OCI-LY7 (cell line): ENCODE results near the gene FAM9C. TPM values are rescaled to one million over a fixed set of nuclear protein-coding genes. Genes with fewer than 3 reads are reported as not detected.

ENCODE experiments used
- BruUV-seq: library from RNA; stranded (reverse); fragments of 400-500 nt; replicated peaks from 2 replicates; lab custom pipeline; 2021; lab: Mats Ljungman, UMichigan
- CTCF ChIA-PET: fragments of 300-600 bp; sonication (Branson Sonifier 250); formaldehyde crosslinking; loops from one replicate; lab custom pipeline; 2022; ENCODE audit warnings: antibody characterized with exemption; ENCODE audit not compliant: unreplicated experiment; lab: Charles Lee
- POLR2A ChIA-PET: fragments of 300-600 bp; sonication (Branson Sonifier 250); formaldehyde crosslinking; loops from one replicate; lab custom pipeline; 2022; ENCODE audit warnings: antibody characterized with exemption; lab: Charles Lee
- DNase-seq: peaks from one replicate; pipeline ENCODE4 v3.0.0-alpha.2; 2015; ENCODE audit warnings: low spot score
- H2AFZ ChIP-seq: fragments of 200-600 bp; sonication (generic), shearing (Covaris generic); 2 replicates; pipeline ENCODE4 v1.6.1; 2014; ENCODE audit warnings: mild to moderate bottlenecking, antibody characterized with exemption, low read length, moderate library complexity
- H3K27ac ChIP-seq: fragments of 200-600 bp; sonication (generic); 2 replicates; pipeline ENCODE4 v1.5.1; 2014; ENCODE audit warnings: mixed run types, low read depth, mild to moderate bottlenecking, moderate library complexity, low read length, inconsistent platforms; ENCODE audit not compliant: poor library complexity, severe bottlenecking
- H3K36me3 ChIP-seq: fragments of 200-600 bp; sonication (generic); 2 replicates; pipeline ENCODE4 v1.6.1; 2014; ENCODE audit warnings: mild to moderate bottlenecking, antibody characterized with exemption, low read length, moderate library complexity, mixed read lengths; ENCODE audit not compliant: insufficient read depth
- H3K4me1 ChIP-seq: fragments of 200-600 bp; sonication (generic); 2 replicates; pipeline ENCODE4 v1.5.1; 2014; ENCODE audit warnings: mild to moderate bottlenecking, low read length; ENCODE audit not compliant: insufficient read depth, poor library complexity, severe bottlenecking
- H3K4me2 ChIP-seq: fragments of 200-600 bp; sonication (generic); 2 replicates; pipeline ENCODE4 v1.6.1; 2014; ENCODE audit warnings: mild to moderate bottlenecking, low read length
- H3K4me3 ChIP-seq: fragments of 200-600 bp; sonication (generic); 2 replicates; pipeline ENCODE4 v1.5.1; 2014; ENCODE audit warnings: mild to moderate bottlenecking, low read depth, low read length; ENCODE audit not compliant: poor library complexity, severe bottlenecking
- H3K79me2 ChIP-seq: fragments of 200-600 bp; sonication (generic); 2 replicates; pipeline ENCODE4 v1.6.1; 2016; ENCODE audit warnings: low read depth, mild to moderate bottlenecking, low read length, moderate library complexity, mixed read lengths; ENCODE audit not compliant: insufficient read depth
- H3K9me2 ChIP-seq: fragments of 200-600 bp; sonication (generic); 2 replicates; pipeline ENCODE4 v1.6.1; 2016; ENCODE audit warnings: mild to moderate bottlenecking, low read length, mixed read lengths; ENCODE audit not compliant: insufficient read depth
- H3K9me3 ChIP-seq: fragments of 200-600 bp; sonication (generic); 2 replicates; pipeline ENCODE4 v1.6.1; 2014; ENCODE audit warnings: mild to moderate bottlenecking, mixed run types, low read length, mixed read lengths
- H4K20me1 ChIP-seq: fragments of 200-600 bp; sonication (generic); 2 replicates; pipeline ENCODE4 v1.6.1; 2014; ENCODE audit warnings: mild to moderate bottlenecking, antibody characterized with exemption, low read length, moderate library complexity, mixed read lengths; ENCODE audit not compliant: insufficient read depth
- EZH2phosphoT487 ChIP-seq: fragments of 200-600 bp; sonication (generic); IDR thresholded peaks from 2 replicates; pipeline ENCODE4 v1.6.1; 2018; ENCODE audit warnings: low read depth, borderline replicate concordance, mild to moderate bottlenecking, mixed run types, antibody characterized with exemption, low read length, moderate library complexity, mixed read lengths
- intact Hi-C: fragments of 100-400 bp; cut with micrococcal nuclease; formaldehyde crosslinking; loops from one replicate; pipeline ENCODE4 v1.10.0; 2022; ENCODE audit not compliant: unreplicated experiment
- total RNA-seq, 2 experiments: library from RNA; depleted of rRNA in 1 of 2; stranded (reverse); fragments of >200 nt in 1 of 2; shearing (Covaris generic) in 1 of 2; gene quantifications; 2 replicates each; pipeline ENCODE4 v1.2.3, GENCODE V29; 2014 to 2022
- TF ChIP-seq, protein P1 (sequence below): fragments of 200-600 bp; sonication (generic); conservative IDR thresholded peaks from 2 replicates; pipeline ENCODE4 v1.5.1; 2014; ENCODE audit warnings: mild to moderate bottlenecking, antibody characterized with exemption, low read length, moderate library complexity, mixed read lengths

FAM9C gene
- total RNA-seq, 2 experiments from 2014 or later = not detected

DNA sequence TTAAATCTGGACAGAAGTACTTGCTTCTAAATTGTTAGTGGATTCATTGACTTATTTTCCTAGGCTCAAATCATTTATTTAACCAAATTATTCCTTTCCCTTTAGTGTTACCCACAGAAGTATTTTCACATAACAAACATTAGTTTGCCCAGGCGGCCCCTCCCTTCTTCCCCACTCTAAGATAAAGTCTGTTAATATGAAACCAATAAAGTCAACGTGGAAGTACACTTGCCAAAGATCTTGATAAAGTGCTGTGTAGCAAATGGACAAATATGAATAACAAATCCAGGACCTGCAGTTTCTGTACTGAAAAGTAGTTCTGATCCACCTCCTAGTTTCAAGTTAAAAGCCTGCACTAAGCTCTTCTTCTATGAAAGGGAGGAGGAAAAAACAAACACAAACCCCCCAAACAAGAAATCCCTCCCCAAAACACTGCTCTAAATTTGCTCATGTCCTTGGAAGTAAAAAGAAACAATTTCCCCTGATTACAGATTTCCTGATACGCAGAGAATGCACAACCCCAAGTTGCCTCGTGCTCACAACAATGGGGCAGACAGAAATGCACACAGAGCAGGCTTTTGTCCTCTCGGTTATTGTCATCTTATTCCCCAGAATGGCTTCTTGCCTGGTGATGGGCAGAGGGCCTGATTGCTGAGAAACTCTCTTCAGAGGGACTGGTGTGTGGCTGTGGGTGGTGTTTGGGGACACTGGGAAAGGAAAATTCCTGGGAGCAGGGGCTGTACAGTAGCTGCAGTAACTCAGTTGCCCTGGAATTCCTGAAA is 46.3 kb downstream of the FAM9C start:
- H3K4me2 ChIP-seq = no peak overlapping the region
- no peaks in the 10 kb centered on the region for H3K79me2 ChIP-seq
- no peak overlapping the region for H2AFZ ChIP-seq
- TF ChIP-seq, protein P1, sequence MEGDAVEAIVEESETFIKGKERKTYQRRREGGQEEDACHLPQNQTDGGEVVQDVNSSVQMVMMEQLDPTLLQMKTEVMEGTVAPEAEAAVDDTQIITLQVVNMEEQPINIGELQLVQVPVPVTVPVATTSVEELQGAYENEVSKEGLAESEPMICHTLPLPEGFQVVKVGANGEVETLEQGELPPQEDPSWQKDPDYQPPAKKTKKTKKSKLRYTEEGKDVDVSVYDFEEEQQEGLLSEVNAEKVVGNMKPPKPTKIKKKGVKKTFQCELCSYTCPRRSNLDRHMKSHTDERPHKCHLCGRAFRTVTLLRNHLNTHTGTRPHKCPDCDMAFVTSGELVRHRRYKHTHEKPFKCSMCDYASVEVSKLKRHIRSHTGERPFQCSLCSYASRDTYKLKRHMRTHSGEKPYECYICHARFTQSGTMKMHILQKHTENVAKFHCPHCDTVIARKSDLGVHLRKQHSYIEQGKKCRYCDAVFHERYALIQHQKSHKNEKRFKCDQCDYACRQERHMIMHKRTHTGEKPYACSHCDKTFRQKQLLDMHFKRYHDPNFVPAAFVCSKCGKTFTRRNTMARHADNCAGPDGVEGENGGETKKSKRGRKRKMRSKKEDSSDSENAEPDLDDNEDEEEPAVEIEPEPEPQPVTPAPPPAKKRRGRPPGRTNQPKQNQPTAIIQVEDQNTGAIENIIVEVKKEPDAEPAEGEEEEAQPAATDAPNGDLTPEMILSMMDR = no peak
- TF ChIP-seq EZH2phosphoT487 = no peak
- H3K36me3 ChIP-seq = no peaks in the 10 kb centered on the region
- intact Hi-C loops = no loop called here
- no peaks in the 10 kb centered on the region for H4K20me1 ChIP-seq
- no peaks in the 10 kb centered on the region for H3K9me2 ChIP-seq
- no peak for DNase-seq
- no peaks in the 10 kb centered on the region for H3K9me3 ChIP-seq
- BruUV-seq = no TSS peak
- H3K4me3 ChIP-seq = no peak overlapping the region
- POLR2A ChIA-PET = interaction anchor here (2.0 to 2.2 kb wide), 2 partner anchors 19 to 90 kb away, joined by 5 to 9 read pairs; no protein-coding TSS in a partner anchor
- H3K27ac ChIP-seq = no peak overlapping the region
- CTCF ChIA-PET = no interaction called here
- peaks cover 47% of the 10 kb centered on the region for H3K4me1 ChIP-seq

DNA sequence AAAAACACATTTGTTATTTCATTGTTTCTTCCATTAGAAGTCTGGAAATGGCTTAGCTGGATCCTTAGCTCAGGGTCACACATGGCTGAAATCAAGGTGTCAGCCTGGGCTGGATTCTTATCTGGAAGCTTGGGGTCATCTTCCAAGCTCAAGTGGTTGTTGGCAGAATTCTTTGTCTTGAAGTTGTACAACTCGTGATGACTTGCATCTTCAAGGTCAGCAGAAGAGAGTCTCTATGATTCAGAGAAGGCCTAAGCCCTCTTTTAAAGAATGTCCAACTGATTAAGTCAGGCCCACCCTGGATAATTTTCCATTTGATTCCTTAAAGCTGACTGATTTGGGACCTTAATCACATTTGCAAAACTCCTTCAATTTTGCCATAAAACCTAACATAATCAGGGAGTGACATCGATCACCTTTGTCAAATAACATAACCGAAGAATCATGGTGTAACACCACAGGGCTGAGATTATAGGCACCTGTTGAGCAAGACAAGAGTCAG is 47.4 kb downstream of the FAM9C start:
- TF ChIP-seq, protein P1 = no peak
- no peak for TF ChIP-seq EZH2phosphoT487
- H3K4me3 ChIP-seq = no peak overlapping the region
- intact Hi-C loops = no loop called here
- CTCF ChIA-PET = interaction anchor here (0.5 kb wide), 1 partner anchor 16 kb away, joined by 3 read pairs; no protein-coding TSS in a partner anchor
- DNase-seq = no peak
- H3K79me2 ChIP-seq = no peaks in the 10 kb centered on the region
- POLR2A ChIA-PET = interaction anchor here (1.5 to 2.0 kb wide), 2 partner anchors 9 to 18 kb away, joined by 3 to 9 read pairs; no protein-coding TSS in a partner anchor
- no peaks in the 10 kb centered on the region for H3K9me2 ChIP-seq
- H3K4me2 ChIP-seq = no peak overlapping the region
- H3K27ac ChIP-seq = no peak overlapping the region
- H4K20me1 ChIP-seq = no peaks in the 10 kb centered on the region
- no peak overlapping the region for H2AFZ ChIP-seq
- H3K36me3 ChIP-seq = no peaks in the 10 kb centered on the region
- peaks cover 37% of the 10 kb centered on the region for H3K4me1 ChIP-seq
- BruUV-seq = no TSS peak
- no peaks in the 10 kb centered on the region for H3K9me3 ChIP-seq

- H3K9me3 ChIP-seq = no peaks in the 10 kb centered on the region
- ChIA-PET CTCF (no interaction called here), POLR2A (interaction anchor here (1.0 kb wide), 2 partner anchors 10 to 21 kb away, joined by 4 read pairs; no protein-coding TSS in a partner anchor)
- peaks cover 13% of the 10 kb centered on the region for H3K4me1 ChIP-seq
- no peak for TF ChIP-seq EZH2phosphoT487
- TF ChIP-seq, protein P1 = no peak
- H3K4me3 ChIP-seq = no peak overlapping the region
- no peaks in the 10 kb centered on the region for H3K36me3 ChIP-seq
- H3K4me2 ChIP-seq = no peak overlapping the region
- DNase-seq = no peak
- BruUV-seq = no TSS peak
- intact Hi-C loops = no loop called here
- H2AFZ ChIP-seq = no peak overlapping the region
- H3K79me2 ChIP-seq = no peaks in the 10 kb centered on the region
- no peak overlapping the region for H3K27ac ChIP-seq
- no peaks in the 10 kb centered on the region for H3K9me2 ChIP-seq
- no peaks in the 10 kb centered on the region for H4K20me1 ChIP-seq
These were observed 50.1 kb downstream of the FAM9C start for GRCh38 chrX:12994321-12994720.
